GM21529 (cell line): Measurements from ENCODE around the gene ABHD18.
"Not testable (repeated sequence)": the region's sequence is repeated elsewhere in the genome, so short reads cannot be mapped to it uniquely, and the experiment has no call there.

Experiments
- ATAC-seq: cut with Tn5 transposase; IDR thresholded peaks from one replicate; pipeline ENCODE4 v1.9.1; 2021; ENCODE audit not compliant: unreplicated experiment

The ABHD18 gene

DNA sequence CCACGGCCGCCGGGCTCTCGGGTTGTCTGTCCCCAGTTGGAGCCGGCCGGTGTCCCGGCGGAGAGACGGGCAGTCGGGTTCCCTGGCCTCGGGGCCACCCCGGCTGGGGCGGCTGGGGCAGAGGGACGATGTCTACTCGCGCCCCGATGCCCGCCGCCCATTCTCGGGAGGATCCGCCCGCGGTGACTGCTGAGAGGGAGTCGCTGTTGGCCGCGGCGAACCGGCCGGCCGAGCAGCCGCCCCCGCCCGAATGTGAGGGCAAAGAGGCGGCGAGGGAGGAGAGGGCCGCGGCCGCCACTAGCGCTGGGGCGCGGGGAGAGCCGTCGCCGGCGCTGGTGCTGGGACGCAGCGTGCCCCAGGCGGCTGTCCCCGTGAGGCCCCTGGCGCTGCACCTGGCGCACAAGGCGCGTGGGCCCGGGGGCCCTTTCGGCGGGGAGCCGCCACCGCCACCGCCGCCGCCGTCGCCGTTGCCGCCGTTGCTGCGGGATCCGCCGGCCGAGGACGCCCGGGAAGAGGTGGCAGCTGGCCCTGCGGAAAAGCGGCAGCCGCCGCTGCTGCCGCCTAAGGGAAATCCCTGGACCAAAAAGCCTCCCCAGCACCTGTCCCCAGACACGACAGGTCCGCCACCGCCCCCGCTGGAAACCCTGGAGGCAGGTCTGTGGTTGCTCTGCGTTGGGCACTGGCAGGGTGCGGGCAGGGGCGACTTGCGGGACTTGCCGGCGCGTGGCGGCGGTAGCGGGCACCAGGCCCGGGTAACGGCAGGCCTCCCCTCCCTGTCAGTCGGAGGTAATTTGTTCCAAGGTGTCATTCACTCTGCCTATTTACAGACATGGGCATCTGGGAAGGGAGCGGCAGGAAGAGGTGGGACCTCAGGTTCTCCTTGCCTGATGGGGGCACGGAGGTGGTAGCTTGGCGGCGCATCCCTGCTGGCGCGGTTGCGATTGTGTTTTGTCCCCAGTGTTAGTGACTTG is 96.6 kb downstream of the ABHD18 start:
- peak; percentile 34 for ATAC-seq

DNA sequence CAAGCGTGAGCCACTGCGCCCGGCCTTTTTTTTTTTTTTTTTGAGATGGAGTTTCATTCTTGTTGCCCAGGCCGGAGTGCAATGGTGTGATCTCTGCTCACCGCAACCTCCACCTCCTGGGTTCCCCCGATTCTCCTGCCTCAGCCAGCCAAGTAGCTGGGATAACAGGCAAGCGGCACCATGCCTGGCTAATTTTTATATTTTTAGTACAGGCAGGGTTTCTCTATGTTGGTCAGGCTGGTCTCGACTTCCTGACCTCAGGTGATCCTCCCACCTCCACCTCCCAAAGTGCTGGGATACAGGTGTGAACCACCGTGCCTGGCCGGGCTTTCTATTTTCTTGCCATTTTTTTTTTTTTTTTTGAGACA is 101.2 kb downstream of the ABHD18 start:
- not testable (repeated sequence) for ATAC-seq

DNA sequence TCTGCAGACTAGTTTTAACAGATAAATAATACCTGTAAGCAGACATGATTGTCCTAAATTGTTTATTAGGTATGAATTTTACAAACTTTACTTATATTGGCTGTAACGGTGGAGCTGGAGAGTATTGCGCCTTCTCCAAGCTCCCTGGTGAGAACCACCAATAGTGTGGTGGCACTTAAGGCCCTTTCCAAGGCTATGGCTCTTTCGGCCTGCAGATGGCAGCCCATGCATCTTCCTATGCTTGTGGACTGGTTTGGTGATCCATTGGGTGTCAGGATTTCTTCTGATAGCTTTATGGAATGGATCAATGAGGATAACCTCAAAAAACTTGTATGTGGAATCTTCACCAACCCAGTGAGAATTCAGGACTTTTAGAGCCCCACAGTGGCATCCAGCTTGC is 103.7 kb downstream of the ABHD18 start:
- no peak for ATAC-seq

DNA sequence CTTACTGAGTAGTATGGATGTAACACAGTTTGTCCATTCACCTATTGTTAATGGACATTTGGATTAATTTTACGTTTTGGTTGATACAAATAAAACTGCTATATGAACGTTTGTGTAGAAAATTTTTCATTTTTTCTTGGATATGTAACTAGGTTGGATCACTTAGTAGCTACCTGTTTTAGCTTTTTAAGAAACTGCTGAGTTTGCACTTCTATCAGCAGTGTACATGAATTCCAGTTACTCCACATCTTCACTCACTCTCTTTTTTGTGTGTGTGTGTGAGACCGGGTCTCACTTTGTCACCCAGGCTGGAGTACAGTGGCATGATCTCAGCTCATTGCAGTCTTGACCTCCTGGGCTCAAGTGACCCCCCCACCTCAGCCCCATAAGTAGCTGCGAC is 111.3 kb downstream of the ABHD18 start:
- ATAC-seq: no peak
